ENCODE measurements around the gene ADGRG6. TPM values are rescaled to one million over a fixed set of nuclear protein-coding genes. Genes with fewer than 3 reads are reported as not detected.
"Not testable (repeated sequence)": the region's sequence is repeated elsewhere in the genome, so short reads cannot be mapped to it uniquely, and the experiment has no call there.

Gene ADGRG6
- total RNA-seq, 2 donors from 2014 or later, result 0.18 to 0.25 TPM

DNA sequence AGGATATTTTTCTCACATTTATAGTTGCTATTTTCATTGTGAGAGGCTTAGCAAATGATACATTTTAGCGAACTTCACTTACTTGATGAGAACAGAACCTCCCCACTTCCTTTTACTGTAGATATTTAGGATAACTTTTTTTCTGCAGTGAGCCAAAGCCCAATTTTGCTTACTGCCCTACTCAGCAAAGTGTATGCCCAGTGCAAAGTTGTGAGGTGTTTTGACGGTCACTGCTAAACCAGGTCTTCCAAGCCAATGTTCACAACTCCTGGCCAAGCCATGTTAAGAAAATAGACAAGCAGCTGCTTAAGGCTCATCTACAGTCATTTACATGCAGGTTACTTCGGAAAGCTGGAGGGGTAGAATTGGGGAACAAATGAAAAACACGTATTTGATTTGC lies 144.8 kb downstream of the ADGRG6 start:
- DNase-seq (no peak), ATAC-seq (no peak)
- Mint-ChIP-seq H3K27me3 (peaks cover 18% of the 10 kb centered on the region), H3K27ac (no peak overlapping the region), H3K36me3 (ENCODE audit: low read depth) (no peaks in the 10 kb centered on the region), H3K4me3 (no peak overlapping the region), H3K4me1 (no peaks in the 10 kb centered on the region)
- H3K9me3 ChIP-seq (ENCODE audit: control insufficient read depth, low read length, poor library complexity, severe bottlenecking), result no peaks in the 10 kb centered on the region

DNA sequence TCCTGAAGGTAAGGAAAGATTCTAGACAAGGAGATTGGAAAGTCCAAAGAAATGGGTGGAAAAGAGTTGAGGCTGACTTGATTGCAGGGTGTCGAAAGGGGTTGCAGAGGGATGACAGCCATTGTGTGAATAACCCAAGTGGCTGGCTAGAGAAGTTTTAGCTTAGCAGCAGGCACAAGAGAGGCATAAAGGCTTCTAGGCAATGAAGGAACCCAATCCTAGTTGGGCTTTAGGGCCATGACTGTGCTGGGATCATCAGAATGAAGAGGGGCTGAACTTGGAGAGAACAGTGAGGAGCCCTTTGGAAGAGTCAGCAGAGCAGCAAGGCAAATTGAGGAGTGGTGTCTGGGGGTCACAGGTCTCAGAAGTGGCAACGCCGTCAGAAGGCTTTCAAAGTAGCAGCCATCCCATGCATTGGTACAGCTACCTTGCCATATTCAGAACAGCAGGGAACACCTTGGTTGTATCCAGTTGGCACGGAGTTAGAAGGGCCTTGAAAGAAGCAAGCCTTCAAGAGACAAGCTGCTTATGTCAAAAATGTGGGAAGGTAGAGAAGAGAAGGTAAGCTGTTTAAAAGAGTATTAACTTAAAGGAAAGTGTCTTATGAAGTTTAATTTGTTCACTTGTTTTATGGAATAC lies 146.4 kb downstream of the ADGRG6 start:
- Mint-ChIP-seq H3K27me3 (peaks cover 25% of the 10 kb centered on the region), H3K4me3 (no peak overlapping the region)

DNA sequence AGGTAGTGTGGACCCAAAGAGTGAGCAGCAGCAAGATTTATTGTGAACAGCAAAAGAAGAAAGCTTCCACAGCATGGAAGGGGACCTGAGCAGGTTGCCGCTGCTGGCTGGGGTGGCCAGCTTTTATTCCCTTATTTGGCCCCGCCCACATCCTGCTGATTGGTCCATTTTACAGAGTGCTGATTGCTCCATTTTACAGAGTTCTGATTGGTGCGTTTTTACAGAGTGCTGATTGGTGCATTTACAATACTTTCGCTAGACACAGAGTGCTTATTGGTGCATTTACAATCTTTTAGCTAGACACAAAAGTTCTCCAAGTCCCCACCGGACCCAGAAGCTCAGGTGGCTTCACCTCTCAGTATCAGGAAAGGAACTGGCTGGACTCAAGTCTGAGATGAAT lies 149.0 kb downstream of the ADGRG6 start:
- peaks cover 25% of the 10 kb centered on the region for H3K27me3 Mint-ChIP-seq
- H3K36me3 Mint-ChIP-seq (ENCODE audit: low read depth); H3K4me1 Mint-ChIP-seq; H3K27ac Mint-ChIP-seq; H3K4me3 Mint-ChIP-seq; H3K9me3 ChIP-seq (ENCODE audit: control insufficient read depth, low read length, poor library complexity, severe bottlenecking); DNase-seq; ATAC-seq: not testable (repeated sequence)

More for the DNA sequence above, 146.4 kb downstream of the ADGRG6 start:
- H3K27ac Mint-ChIP-seq, result no peak overlapping the region
- ATAC-seq, result no peak
- DNase-seq, result no peak
- H3K4me1 Mint-ChIP-seq, result no peaks in the 10 kb centered on the region
- no peaks in the 10 kb centered on the region for H3K36me3 Mint-ChIP-seq (ENCODE audit: low read depth)
- H3K9me3 ChIP-seq (ENCODE audit: control insufficient read depth, low read length, poor library complexity, severe bottlenecking), result no peaks in the 10 kb centered on the region

DNA sequence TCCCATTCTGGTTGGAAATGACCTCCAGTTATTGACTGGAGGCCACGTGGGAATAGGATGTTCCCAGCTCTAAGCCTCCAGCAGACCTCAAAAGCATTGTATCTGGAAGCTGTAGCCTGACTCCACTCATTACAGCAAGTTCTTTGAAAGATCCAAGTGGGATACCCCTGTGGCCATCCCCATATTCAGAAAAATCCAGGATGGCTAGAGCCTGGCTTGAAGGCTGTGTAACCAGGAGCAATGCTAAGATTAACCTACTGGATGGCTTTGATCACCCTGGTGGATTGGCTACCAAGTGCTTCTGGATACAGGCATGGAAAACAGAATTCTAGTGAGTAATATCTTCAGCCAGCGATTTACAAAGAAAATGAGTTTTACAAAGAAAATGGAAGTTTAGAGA lies 151.2 kb downstream of the ADGRG6 start:
- no peaks in the 10 kb centered on the region for H3K9me3 ChIP-seq (ENCODE audit: control insufficient read depth, low read length, poor library complexity, severe bottlenecking)
- H3K27me3 Mint-ChIP-seq, result peaks cover 16% of the 10 kb centered on the region
- ATAC-seq (no peak), DNase-seq (no peak)
- H3K4me3 Mint-ChIP-seq, result no peak overlapping the region
- H3K4me1 Mint-ChIP-seq, result no peaks in the 10 kb centered on the region
- H3K36me3 Mint-ChIP-seq (ENCODE audit: low read depth), result no peaks in the 10 kb centered on the region
- H3K27ac Mint-ChIP-seq, result no peak overlapping the region

DNA sequence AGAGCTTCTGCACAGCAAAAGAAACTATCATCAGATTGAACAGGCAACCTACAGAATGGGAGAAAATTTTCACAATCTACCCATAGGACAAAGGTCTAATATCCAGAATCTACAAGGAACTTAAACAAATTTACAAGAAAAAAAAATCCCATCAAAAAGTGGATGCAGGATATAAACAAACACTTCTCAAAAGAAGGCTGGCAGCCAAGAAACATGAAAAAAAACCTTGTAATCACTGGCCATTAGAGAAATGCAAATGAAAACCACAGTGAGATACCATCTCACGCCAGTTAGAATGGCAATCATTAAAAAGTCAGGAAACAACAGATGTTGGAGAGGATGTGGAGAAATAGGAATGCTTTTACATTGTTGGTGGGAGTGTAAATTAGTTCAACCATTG lies 152.4 kb downstream of the ADGRG6 start:
- DNase-seq; H3K36me3 Mint-ChIP-seq (ENCODE audit: low read depth); H3K4me3 Mint-ChIP-seq; H3K27ac Mint-ChIP-seq; H3K9me3 ChIP-seq (ENCODE audit: control insufficient read depth, low read length, poor library complexity, severe bottlenecking); ATAC-seq; H3K4me1 Mint-ChIP-seq: not testable (repeated sequence)
- peaks cover 12% of the 10 kb centered on the region for H3K27me3 Mint-ChIP-seq

DNA sequence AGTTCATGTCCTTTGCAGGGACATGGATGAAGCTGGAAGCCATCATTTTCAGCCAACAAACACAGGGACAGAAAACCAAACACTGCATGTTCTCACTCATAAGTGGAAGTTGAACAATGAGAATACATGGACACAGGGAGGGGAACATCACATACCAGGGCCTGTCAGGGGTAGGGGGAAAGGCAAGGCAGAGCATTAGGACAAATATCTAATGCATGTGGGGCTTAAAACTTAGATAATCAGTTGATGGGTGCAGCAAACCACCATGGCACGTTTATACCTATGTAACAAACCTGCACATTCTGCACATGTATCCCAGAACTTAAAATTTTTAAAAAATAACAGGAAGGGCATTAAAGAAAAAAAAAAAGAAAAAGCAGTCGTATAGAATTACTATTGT lies 153.0 kb downstream of the ADGRG6 start:
- peaks cover 12% of the 10 kb centered on the region for H3K27me3 Mint-ChIP-seq
- DNase-seq; ATAC-seq; H3K4me3 Mint-ChIP-seq; H3K9me3 ChIP-seq (ENCODE audit: control insufficient read depth, low read length, poor library complexity, severe bottlenecking); H3K36me3 Mint-ChIP-seq (ENCODE audit: low read depth); H3K27ac Mint-ChIP-seq; H3K4me1 Mint-ChIP-seq: not testable (repeated sequence)

DNA sequence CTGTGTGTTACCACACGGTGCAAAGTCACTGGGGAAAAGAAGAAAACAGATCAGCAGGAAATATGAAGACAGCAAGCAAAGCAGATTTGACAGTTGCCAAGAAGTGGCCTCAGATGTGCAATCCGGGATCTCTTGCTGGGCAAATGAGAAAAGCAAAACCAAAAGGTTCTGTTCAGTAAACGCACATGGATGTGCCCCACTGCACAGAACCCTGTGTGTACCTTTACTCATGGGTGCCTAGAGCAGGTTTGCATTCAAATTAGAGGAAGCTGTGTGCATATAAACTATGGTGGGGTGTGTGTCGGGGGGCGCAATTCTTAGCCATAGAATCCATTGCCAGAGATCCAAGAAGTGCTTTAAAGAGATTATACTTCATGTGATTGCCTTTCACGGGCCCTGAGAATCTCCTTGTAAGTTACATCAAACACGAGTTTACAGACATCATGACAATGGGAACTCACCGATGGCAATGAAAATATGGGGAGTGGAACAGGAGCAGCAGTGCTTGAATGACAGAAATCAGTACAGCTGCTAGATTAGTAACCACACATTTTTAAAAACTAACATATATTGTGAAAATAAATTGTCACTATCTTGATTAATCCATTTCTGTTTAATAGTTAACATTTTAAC lies 154.3 kb downstream of the ADGRG6 start:
- H3K27me3 Mint-ChIP-seq, result peaks cover 7% of the 10 kb centered on the region
- no peak overlapping the region for H3K27ac Mint-ChIP-seq
- H3K4me3 Mint-ChIP-seq, result no peak overlapping the region
- H3K9me3 ChIP-seq (ENCODE audit: control insufficient read depth, low read length, poor library complexity, severe bottlenecking), result no peaks in the 10 kb centered on the region
- H3K36me3 Mint-ChIP-seq (ENCODE audit: low read depth), result no peaks in the 10 kb centered on the region
- no peak for DNase-seq
- no peak for ATAC-seq
- H3K4me1 Mint-ChIP-seq, result no peaks in the 10 kb centered on the region

DNA sequence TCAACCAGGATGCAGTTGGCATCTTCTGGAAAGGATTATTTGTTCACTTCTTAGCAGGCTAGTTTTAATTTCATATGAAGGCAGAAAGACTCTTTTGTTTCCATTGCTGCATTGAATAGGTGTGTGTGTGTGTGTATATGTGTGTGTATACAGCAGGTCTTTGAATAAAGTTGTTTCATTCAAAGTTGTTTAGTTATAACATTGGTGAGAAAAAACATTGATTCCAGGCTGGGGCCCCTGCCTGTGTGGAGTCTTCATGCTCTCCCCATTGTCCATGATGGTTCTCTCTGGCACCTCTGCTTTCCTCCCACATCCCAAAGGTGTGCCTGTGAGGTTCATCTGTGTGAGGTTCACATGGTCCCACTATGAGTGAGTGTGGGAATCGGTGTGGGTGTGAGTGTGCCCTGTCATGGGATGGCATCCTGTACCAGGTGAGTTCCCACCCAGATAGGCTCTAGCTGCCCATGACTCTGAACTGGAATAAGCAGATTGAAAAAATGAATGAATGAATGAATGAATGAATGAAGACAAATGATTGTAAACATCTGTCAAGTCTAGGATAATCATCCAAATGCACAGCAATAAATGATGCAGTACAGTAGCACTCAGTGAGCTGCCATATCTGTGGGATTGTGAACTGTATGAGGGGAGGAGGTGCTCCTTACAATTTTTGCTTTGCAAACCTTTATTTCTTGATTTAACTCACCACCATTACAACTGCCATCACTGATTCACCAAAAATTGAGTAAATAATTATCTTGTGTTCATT lies 156.0 kb downstream of the ADGRG6 start:
- Mint-ChIP-seq H3K27ac (no peak overlapping the region), H3K36me3 (ENCODE audit: low read depth) (no peaks in the 10 kb centered on the region), H3K4me3 (no peak overlapping the region), H3K27me3 (peaks cover under 1% of the 10 kb centered on the region), H3K4me1 (no peaks in the 10 kb centered on the region)
- ATAC-seq, result no peak
- no peaks in the 10 kb centered on the region for H3K9me3 ChIP-seq (ENCODE audit: control insufficient read depth, low read length, poor library complexity, severe bottlenecking)
- DNase-seq, result no peak

DNA sequence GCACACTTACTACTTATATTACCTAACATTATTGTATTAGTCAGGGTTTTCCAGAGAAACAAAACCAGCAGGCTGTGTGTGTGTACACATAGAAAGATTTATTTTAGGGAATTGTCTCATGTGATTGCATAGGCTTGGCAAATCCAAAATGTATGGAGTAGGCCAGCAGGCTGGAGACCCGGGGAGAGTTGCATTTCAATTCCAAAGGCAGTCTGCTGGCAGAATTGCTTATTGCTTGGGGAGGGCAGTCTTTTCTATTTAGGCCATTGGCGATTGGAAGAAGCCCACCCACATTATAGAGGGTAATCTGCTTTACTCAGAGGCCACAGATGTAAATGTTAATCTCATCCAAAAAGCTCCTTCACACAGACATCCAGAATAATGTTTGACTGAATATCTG lies 157.0 kb downstream of the ADGRG6 start:
- ATAC-seq, result no peak
- H3K27me3 Mint-ChIP-seq, result no peaks in the 10 kb centered on the region
- no peak for DNase-seq
- H3K27ac Mint-ChIP-seq, result no peak overlapping the region
- H3K9me3 ChIP-seq (ENCODE audit: control insufficient read depth, low read length, poor library complexity, severe bottlenecking), result no peaks in the 10 kb centered on the region
- no peaks in the 10 kb centered on the region for H3K4me1 Mint-ChIP-seq
- peaks cover 2% of the 10 kb centered on the region for H3K36me3 Mint-ChIP-seq (ENCODE audit: low read depth)
- no peak overlapping the region for H3K4me3 Mint-ChIP-seq

DNA sequence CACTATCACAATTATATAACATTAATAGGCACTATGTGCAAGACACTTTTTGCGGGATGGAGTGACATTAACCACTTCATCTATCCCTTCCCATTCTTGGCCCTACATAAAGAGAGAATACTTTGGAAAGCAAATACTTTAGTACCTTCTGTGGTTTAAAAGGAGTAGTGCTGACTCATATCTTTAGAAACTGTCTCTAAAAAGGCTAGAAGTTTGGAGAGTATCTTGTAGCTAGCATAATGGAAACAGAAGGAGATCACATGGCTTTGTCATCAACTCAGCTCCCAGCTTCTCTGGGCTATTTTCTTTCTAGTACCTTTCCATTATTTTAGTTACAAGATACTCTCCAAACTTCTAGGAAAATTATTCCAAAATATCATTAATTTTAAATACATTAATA lies 157.5 kb downstream of the ADGRG6 start:
- DNase-seq, result no peak
- Mint-ChIP-seq H3K27ac (no peak overlapping the region), H3K4me3 (no peak overlapping the region), H3K4me1 (no peaks in the 10 kb centered on the region), H3K27me3 (no peaks in the 10 kb centered on the region), H3K36me3 (ENCODE audit: low read depth) (peaks cover 2% of the 10 kb centered on the region)
- ATAC-seq, result no peak
- H3K9me3 ChIP-seq (ENCODE audit: control insufficient read depth, low read length, poor library complexity, severe bottlenecking), result no peaks in the 10 kb centered on the region

DNA sequence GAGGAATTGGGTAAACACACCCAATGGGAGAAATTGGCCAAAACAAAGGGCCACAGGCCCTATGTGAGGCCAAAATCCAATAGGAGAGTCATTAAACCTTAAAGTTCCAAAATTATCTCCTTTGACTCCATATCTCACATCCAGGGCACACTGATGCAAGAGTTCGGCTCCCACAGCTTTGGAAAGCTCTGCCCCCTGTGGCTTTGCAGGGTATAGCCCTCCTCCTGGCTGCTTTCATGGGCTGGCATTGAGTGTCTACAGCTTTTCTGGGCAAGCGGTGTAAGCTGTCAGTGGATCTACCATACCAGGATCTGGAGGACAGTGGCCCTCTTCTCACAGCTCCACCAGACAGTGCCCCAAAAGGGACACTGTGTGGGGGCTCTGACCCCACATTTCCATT lies 160.5 kb downstream of the ADGRG6 start:
- Mint-ChIP-seq H3K36me3 (ENCODE audit: low read depth) (peaks cover 4% of the 10 kb centered on the region), H3K27ac (no peak overlapping the region), H3K27me3 (peaks cover 9% of the 10 kb centered on the region), H3K4me1 (peaks cover 2% of the 10 kb centered on the region), H3K4me3 (no peak overlapping the region)
- H3K9me3 ChIP-seq (ENCODE audit: control insufficient read depth, low read length, poor library complexity, severe bottlenecking), result no peaks in the 10 kb centered on the region
- ATAC-seq (no peak), DNase-seq (no peak)

DNA sequence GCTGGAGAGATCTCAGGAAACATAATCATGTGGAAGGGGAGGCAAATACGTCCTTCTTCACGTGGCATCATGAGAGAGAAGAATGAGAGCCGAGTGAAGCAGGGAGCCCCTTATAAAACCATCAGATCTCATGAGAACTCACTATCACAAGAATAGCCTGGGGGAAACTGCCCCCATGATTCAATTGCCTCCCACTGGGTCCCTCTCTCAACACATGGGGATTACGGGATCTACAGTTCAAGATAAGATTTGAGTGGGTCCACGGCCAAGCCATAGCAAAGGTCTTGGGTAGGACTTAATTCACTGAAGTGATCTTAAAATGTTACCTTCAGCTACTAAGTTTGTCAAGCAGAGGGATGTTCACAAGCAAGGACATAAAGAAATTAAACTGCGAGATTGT lies 162.2 kb downstream of the ADGRG6 start:
- DNase-seq, result no peak

DNA sequence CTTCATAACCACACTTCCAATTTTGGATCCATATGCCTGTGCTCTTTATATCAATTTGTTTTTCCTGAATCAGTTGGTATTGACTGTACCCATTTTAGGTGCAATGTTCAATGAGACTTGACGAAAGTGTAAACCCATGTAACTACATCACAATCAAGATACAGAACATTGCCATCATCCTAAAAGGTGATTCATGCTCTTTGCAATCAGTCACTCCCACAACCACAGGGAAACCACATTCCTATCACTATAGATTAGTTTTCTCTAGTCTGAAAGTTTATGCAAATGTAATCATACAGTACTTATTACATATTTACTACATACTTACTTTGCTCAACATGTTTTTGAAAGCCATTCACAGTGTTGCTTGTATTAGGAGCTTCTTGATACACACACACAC lies 167.4 kb downstream of the ADGRG6 start:
- peaks cover 2% of the 10 kb centered on the region for H3K36me3 Mint-ChIP-seq (ENCODE audit: low read depth)
- no peaks in the 10 kb centered on the region for H3K9me3 ChIP-seq (ENCODE audit: control insufficient read depth, low read length, poor library complexity, severe bottlenecking)
- peaks cover 14% of the 10 kb centered on the region for H3K27me3 Mint-ChIP-seq
- no peak overlapping the region for H3K4me3 Mint-ChIP-seq
- no peak for ATAC-seq
- DNase-seq, result no peak
- peaks cover 2% of the 10 kb centered on the region for H3K4me1 Mint-ChIP-seq
- H3K27ac Mint-ChIP-seq, result no peak overlapping the region

More for the DNA sequence above, 162.2 kb downstream of the ADGRG6 start:
- no peak for ATAC-seq
- Mint-ChIP-seq H3K27ac (no peak overlapping the region), H3K36me3 (ENCODE audit: low read depth) (peaks cover 4% of the 10 kb centered on the region), H3K4me1 (peaks cover 2% of the 10 kb centered on the region), H3K27me3 (peaks cover 9% of the 10 kb centered on the region), H3K4me3 (no peak overlapping the region)
- H3K9me3 ChIP-seq (ENCODE audit: control insufficient read depth, low read length, poor library complexity, severe bottlenecking), result no peaks in the 10 kb centered on the region
